ENCODE results near the gene ANKRD1.

The ANKRD1 gene

DNA sequence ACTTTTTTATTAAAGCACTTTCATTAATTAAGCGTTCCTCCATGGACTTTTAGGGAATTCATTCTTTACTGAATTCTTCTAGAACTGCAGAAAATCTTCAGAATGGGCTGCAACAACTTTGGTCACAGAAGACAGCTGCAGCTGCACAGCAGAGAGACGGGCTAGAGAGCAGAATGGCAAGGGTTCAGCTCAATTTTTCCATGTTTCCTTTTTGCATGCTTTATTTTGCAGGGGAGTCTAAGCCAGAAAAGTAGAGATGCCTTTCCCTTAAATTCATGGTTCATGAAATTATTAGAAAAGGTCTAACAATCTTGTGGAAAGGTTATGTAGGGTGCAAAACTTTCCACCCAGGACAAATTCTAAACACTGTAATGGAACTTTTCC lies 15.4 kb upstream of the ANKRD1 start:
- TF ChIP-seq, protein P1, sequence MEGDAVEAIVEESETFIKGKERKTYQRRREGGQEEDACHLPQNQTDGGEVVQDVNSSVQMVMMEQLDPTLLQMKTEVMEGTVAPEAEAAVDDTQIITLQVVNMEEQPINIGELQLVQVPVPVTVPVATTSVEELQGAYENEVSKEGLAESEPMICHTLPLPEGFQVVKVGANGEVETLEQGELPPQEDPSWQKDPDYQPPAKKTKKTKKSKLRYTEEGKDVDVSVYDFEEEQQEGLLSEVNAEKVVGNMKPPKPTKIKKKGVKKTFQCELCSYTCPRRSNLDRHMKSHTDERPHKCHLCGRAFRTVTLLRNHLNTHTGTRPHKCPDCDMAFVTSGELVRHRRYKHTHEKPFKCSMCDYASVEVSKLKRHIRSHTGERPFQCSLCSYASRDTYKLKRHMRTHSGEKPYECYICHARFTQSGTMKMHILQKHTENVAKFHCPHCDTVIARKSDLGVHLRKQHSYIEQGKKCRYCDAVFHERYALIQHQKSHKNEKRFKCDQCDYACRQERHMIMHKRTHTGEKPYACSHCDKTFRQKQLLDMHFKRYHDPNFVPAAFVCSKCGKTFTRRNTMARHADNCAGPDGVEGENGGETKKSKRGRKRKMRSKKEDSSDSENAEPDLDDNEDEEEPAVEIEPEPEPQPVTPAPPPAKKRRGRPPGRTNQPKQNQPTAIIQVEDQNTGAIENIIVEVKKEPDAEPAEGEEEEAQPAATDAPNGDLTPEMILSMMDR (IDR thresholded peaks at IDR 0.05; ENCODE audit: insufficient read depth, low read length, poor library complexity, severe bottlenecking) = no peak
- no peak for TF ChIP-seq EZH2phosphoT487 (conservative IDR thresholded peaks at IDR 0.05; ENCODE audit: low read length)
- no peak overlapping the region for H3K9ac ChIP-seq (ENCODE audit: low read length)
- H3K27me3 ChIP-seq (ENCODE audit: low read length) = no peaks in the 10 kb centered on the region
- H3K36me3 ChIP-seq (ENCODE audit: low read length) = no peaks in the 10 kb centered on the region
- H3K9me3 ChIP-seq (ENCODE audit: insufficient read depth, low read length) = no peaks in the 10 kb centered on the region
- H3K27ac ChIP-seq (ENCODE audit: low read depth, low read length) = no peak overlapping the region
- H4K20me1 ChIP-seq (ENCODE audit: low read depth, low read length) = no peaks in the 10 kb centered on the region
- H2AFZ ChIP-seq (ENCODE audit: low read depth, low read length, severe bottlenecking) = no peak overlapping the region
- H3K79me2 ChIP-seq (ENCODE audit: insufficient read depth, low read length) = no peaks in the 10 kb centered on the region
- H3K9me2 ChIP-seq (replicated peaks; ENCODE audit: insufficient read depth, low read length) = no peaks in the 10 kb centered on the region
- no peaks in the 10 kb centered on the region for H3F3A ChIP-seq (ENCODE audit: insufficient read depth)
- H3K4me2 ChIP-seq (ENCODE audit: low read depth, low read length, poor library complexity, severe bottlenecking) = no peak overlapping the region
- no peak overlapping the region for H3K4me3 ChIP-seq (ENCODE audit: insufficient read depth, low read length, poor library complexity, severe bottlenecking)

DNA sequence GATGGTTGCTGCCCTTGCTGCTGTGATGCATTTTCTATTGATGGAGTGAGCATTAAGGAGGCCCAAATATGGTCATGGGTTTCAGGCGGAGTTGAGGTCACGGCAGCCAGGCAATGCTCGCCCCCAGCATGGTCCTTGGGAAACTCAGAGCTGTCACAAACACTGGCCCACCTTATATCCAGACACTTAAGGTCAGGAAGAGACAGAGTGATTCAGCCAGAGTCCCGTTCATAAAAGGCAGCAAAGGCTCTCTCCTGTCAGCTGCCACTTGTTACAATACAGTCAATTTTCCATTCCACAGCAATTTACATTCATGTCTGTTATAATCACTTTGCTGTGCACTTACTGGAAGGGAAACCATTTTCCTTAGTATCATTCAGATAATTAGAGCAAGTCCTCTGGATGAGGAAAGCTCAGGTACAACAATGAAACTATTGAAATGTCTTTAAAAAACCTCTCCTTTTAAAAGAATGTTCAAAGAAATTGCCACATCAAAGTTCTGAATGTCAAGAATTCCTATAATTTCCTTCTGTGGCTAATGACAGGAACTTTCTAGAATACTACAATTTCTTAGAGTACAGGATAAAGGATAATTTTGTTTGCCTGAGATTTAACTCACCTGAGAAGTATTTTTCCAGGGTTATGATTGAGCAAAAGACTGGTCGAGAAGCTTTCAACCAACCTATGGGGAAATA lies 14.8 kb upstream of the ANKRD1 start:
- Histone ChIP-seq H3K36me3 (ENCODE audit: low read length) (no peaks in the 10 kb centered on the region), H4K20me1 (ENCODE audit: low read depth, low read length) (no peaks in the 10 kb centered on the region), H3K79me2 (ENCODE audit: insufficient read depth, low read length) (no peaks in the 10 kb centered on the region), H3K27me3 (ENCODE audit: low read length) (no peaks in the 10 kb centered on the region), H2AFZ (ENCODE audit: low read depth, low read length, severe bottlenecking) (no peak overlapping the region), H3K4me2 (ENCODE audit: low read depth, low read length, poor library complexity, severe bottlenecking) (no peak overlapping the region), H3K4me3 (ENCODE audit: insufficient read depth, low read length, poor library complexity, severe bottlenecking) (no peak overlapping the region), H3K9me2 (replicated peaks; ENCODE audit: insufficient read depth, low read length) (no peaks in the 10 kb centered on the region), H3K9me3 (ENCODE audit: insufficient read depth, low read length) (no peaks in the 10 kb centered on the region), H3K27ac (ENCODE audit: low read depth, low read length) (no peak overlapping the region), H3F3A (ENCODE audit: insufficient read depth) (no peaks in the 10 kb centered on the region), H3K9ac (ENCODE audit: low read length) (no peak overlapping the region)
- TF ChIP-seq, protein P1 (IDR thresholded peaks at IDR 0.05; ENCODE audit: insufficient read depth, low read length, poor library complexity, severe bottlenecking) = no peak
- TF ChIP-seq EZH2phosphoT487 (conservative IDR thresholded peaks at IDR 0.05; ENCODE audit: low read length) = no peak

DNA sequence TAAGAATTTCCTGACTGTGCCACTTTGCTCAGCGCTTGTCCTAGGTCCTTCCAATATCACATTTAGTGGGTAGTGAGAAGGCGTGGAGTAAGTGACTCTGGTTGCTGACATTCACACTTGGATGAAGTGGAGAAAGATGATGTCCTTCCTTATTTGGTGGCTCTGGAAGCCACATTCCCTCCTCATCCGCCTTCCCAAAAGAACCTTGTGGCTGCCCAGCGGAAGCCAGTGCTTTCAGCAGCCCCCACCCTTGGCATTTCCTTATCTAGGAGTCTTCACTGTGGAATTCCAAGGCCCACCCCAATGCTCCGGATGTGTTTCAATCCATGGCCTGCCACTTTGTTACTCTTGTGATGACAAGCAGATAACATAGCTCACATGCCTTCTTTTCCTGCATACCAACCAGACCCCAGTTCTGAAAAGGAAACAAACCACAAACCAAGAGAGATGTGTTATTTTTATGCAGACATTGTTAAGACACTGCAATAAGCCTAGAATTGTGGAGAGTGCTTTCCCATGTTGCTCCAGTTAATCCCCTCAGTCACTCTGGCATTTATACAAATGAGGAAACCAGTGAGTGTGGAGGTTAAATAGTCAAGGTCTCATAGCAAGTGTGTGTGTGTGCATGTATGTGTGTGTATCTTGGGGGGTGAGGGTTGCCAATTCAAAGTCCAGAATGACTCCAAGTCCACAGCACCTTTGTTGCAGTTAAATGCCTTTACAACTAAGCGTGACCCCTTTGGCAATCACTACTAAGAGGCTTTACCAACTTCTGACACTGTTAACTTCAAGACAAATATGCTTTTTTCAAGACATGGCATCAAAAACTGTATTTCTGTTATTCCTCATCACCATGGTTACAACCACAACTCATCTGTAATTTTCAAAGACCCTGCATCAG lies 10.3 kb upstream of the ANKRD1 start:
- TF ChIP-seq EZH2phosphoT487 (conservative IDR thresholded peaks at IDR 0.05; ENCODE audit: low read length) = no peak
- TF ChIP-seq, protein P1 (IDR thresholded peaks at IDR 0.05; ENCODE audit: insufficient read depth, low read length, poor library complexity, severe bottlenecking) = no peak
- no peak overlapping the region for H2AFZ ChIP-seq (ENCODE audit: low read depth, low read length, severe bottlenecking)
- no peaks in the 10 kb centered on the region for H3K9me3 ChIP-seq (ENCODE audit: insufficient read depth, low read length)
- no peaks in the 10 kb centered on the region for H3K27me3 ChIP-seq (ENCODE audit: low read length)
- no peaks in the 10 kb centered on the region for H3F3A ChIP-seq (ENCODE audit: insufficient read depth)
- no peaks in the 10 kb centered on the region for H4K20me1 ChIP-seq (ENCODE audit: low read depth, low read length)
- no peak overlapping the region for H3K4me2 ChIP-seq (ENCODE audit: low read depth, low read length, poor library complexity, severe bottlenecking)
- H3K79me2 ChIP-seq (ENCODE audit: insufficient read depth, low read length) = no peaks in the 10 kb centered on the region
- no peak overlapping the region for H3K4me3 ChIP-seq (ENCODE audit: insufficient read depth, low read length, poor library complexity, severe bottlenecking)
- no peaks in the 10 kb centered on the region for H3K9me2 ChIP-seq (replicated peaks; ENCODE audit: insufficient read depth, low read length)
- no peak overlapping the region for H3K27ac ChIP-seq (ENCODE audit: low read depth, low read length)
- no peaks in the 10 kb centered on the region for H3K36me3 ChIP-seq (ENCODE audit: low read length)
- H3K9ac ChIP-seq (ENCODE audit: low read length) = no peak overlapping the region

Measured in SU-DHL-6 (cell line).